Measurements from ENCODE around the gene ACTR3. TPM values are rescaled to one million over a fixed set of nuclear protein-coding genes. Genes with fewer than 3 reads are reported as not detected.

ACTR3 gene
- total and polyA plus RNA-seq, 7 donors = 34.3 to 113 (median 88.1) TPM

GRCh38 chr2:113910967-113911678, 21.2 kb downstream of the ACTR3 start:
- Histone ChIP-seq H3K27me3 (ENCODE audit: insufficient read depth in 3 of 3, low read length in 2 of 3) (no peaks in the 10 kb centered on the region), H3K4me1 (peaks cover 10% of the 10 kb centered on the region), H3K36me3 (ENCODE audit: insufficient read depth in 1 of 2, low read depth in 1 of 2) (peaks cover 0 to 30% of the 10 kb centered on the region in 2 donors), H3K9me3 (no peaks in the 10 kb centered on the region), H3K27ac (no peak overlapping the region), H3K4me3 (no peak overlapping the region)
- DNase-seq = no peak
- intact Hi-C loops (cut with DNase I) = no loop called here
- no peak for ATAC-seq
- whole genome bisulfite sequencing, 3 donors = 71 to 79% (median 74%) methylated on average over 6 of the region's 6 CpGs
- TF ChIP-seq CTCF (IDR thresholded peaks at IDR 0.05) = no peak

- Histone ChIP-seq H3K4me3 (no peak overlapping the region), H3K9me3 (no peaks in the 10 kb centered on the region), H3K27me3 (ENCODE audit: insufficient read depth in 3 of 3, low read length in 2 of 3) (no peaks in the 10 kb centered on the region), H3K27ac (no peak overlapping the region), H3K4me1 (peaks cover 8% of the 10 kb centered on the region), H3K36me3 (ENCODE audit: insufficient read depth in 1 of 2, low read depth in 1 of 2) (peaks cover 0 to 68% of the 10 kb centered on the region in 2 donors)
- 84 to 92% (median 90%) methylated on average over 10 of the region's 10 CpGs for WGBS, 3 donors
- TF ChIP-seq CTCF (IDR thresholded peaks at IDR 0.05) = no peak
- ATAC-seq (no peak), DNase-seq (no peak)
- intact Hi-C loops (cut with DNase I) = no loop called here
Measured at GRCh38 chr2:113915082-113915819, 25.4 kb downstream of the ACTR3 start.

- intact Hi-C loops (cut with DNase I) = no loop called here
Measured at GRCh38 chr2:113918229-113918628, 28.3 kb downstream of the ACTR3 start.

GRCh38 chr2:113920996-113921395, 31.1 kb downstream of the ACTR3 start:
- Histone ChIP-seq H3K9me3 (no peaks in the 10 kb centered on the region), H3K4me1 (no peaks in the 10 kb centered on the region), H3K4me3 (no peak overlapping the region), H3K27me3 (ENCODE audit: insufficient read depth in 3 of 3, low read length in 2 of 3) (no peaks in the 10 kb centered on the region), H3K36me3 (ENCODE audit: insufficient read depth in 1 of 2, low read depth in 1 of 2) (peaks cover 0 to 63% of the 10 kb centered on the region in 2 donors), H3K27ac (no peak overlapping the region)
- DNase-seq (no peak), ATAC-seq (no peak)
- intact Hi-C loops (cut with DNase I) = no loop called here
- TF ChIP-seq CTCF (IDR thresholded peaks at IDR 0.05) = no peak
- 86 to 93% (median 87%) methylated on average over 3 of the region's 3 CpGs for WGBS, 3 donors

More at GRCh38 chr2:113918229-113918628, 28.3 kb downstream of the ACTR3 start:
- 91 to 97% (median 91%) methylated on average over 1 of the region's 1 CpG for WGBS, 3 donors
- DNase-seq (no peak), ATAC-seq (no peak)
- no peak overlapping the region for H3K4me3 ChIP-seq
- no peaks in the 10 kb centered on the region for H3K9me3 ChIP-seq
- H3K27ac ChIP-seq = no peak overlapping the region
- TF ChIP-seq CTCF (IDR thresholded peaks at IDR 0.05) = no peak
- no peaks in the 10 kb centered on the region for H3K4me1 ChIP-seq
- peaks cover 0 to 71% of the 10 kb centered on the region in 2 donors for H3K36me3 ChIP-seq (ENCODE audit: insufficient read depth in 1 of 2, low read depth in 1 of 2)
- no peaks in the 10 kb centered on the region for H3K27me3 ChIP-seq (ENCODE audit: insufficient read depth in 3 of 3, low read length in 2 of 3)
